Fibroblast of mammary gland (primary cell): ENCODE data around the gene CDC14B.
"Not testable (repeated sequence)": the region's sequence is repeated elsewhere in the genome, so short reads cannot be mapped to it uniquely, and the experiment has no call there.

ENCODE experiments used
- DNase-seq: peaks from one replicate; pipeline ENCODE4 v3.0.0-alpha.2; 2010; ENCODE audit warnings: low read depth
- H3K4me3 ChIP-seq: 2 replicates; pipeline ENCODE4 v1.5.1; 2011; ENCODE audit warnings: low read depth, mild to moderate bottlenecking, low read length, moderate library complexity; ENCODE audit not compliant: control insufficient read depth
- TF ChIP-seq, protein P1 (sequence below): conservative IDR thresholded peaks from 2 replicates; pipeline ENCODE4 v1.5.1; 2011; ENCODE audit warnings: low read depth, low read length, inconsistent platforms; ENCODE audit not compliant: control insufficient read depth, insufficient read depth

The CDC14B gene

GRCh38 chr9:96619491-96620180 is at the start of gene CDC14B:
TSS of gene CDC14B (minus strand) at chr9:96619843. CDS start at chr9:96619378, 465 bp downstream.
- TF ChIP-seq, protein P1, sequence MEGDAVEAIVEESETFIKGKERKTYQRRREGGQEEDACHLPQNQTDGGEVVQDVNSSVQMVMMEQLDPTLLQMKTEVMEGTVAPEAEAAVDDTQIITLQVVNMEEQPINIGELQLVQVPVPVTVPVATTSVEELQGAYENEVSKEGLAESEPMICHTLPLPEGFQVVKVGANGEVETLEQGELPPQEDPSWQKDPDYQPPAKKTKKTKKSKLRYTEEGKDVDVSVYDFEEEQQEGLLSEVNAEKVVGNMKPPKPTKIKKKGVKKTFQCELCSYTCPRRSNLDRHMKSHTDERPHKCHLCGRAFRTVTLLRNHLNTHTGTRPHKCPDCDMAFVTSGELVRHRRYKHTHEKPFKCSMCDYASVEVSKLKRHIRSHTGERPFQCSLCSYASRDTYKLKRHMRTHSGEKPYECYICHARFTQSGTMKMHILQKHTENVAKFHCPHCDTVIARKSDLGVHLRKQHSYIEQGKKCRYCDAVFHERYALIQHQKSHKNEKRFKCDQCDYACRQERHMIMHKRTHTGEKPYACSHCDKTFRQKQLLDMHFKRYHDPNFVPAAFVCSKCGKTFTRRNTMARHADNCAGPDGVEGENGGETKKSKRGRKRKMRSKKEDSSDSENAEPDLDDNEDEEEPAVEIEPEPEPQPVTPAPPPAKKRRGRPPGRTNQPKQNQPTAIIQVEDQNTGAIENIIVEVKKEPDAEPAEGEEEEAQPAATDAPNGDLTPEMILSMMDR: no peak
- peak; percentile 82 for DNase-seq
- H3K4me3 ChIP-seq: peak within 1 kb of the TSS; percentile 63

- TF ChIP-seq, protein P1: no peak
- no peak for DNase-seq
- H3K4me3 ChIP-seq: no peak overlapping the region
Measured at GRCh38 chr9:96668868-96669534, 49.4 kb upstream of the CDC14B start.

DNA sequence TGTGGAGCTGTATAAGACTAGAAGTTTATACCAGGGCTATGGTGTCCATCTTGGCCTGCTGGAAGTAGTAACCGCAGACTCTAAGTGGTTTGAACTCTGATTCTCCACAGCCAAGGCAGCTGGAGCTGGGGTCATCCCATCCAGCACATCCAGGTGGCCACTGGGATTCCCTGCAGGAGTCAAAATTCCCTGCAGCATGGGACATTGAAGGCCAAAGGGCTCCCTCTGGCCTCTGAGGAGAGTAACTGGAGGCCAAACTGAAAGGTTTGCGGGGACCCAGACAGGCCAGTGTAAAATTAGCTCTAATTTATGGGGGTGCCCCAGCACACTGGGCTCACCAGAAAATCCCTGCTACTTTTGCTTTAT is 47.7 kb upstream of the CDC14B start:
- H3K4me3 ChIP-seq: no peak overlapping the region
- TF ChIP-seq, protein P1: no peak
- no peak for DNase-seq

GRCh38 chr9:96666653-96667362 is 47.2 kb upstream of the CDC14B start:
- peak; percentile 86 for DNase-seq
- TF ChIP-seq, protein P1: peak; percentile 84
- not testable (repeated sequence) for H3K4me3 ChIP-seq

DNA sequence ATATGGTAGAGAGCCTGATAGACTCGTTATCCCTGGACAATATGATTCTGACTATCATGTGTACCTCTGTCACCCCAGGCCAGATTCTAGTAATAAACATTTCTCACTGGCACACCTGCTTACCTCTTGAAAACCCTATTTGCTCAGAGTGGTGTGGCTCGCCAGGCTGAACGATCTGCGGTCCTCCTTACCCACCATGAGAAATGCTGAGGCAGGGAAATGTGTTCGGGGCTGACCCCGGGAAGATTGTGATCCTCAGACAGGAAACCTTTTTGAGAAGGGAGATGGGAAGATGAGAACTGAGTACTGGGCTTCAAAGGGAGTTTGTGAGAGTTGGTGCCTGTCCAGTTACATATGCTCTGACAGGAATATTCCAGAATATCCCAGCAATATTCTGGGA is 46.1 kb upstream of the CDC14B start:
- TF ChIP-seq, protein P1: no peak
- no peak overlapping the region for H3K4me3 ChIP-seq
- DNase-seq: no peak

- no peak overlapping the region for H3K4me3 ChIP-seq
- TF ChIP-seq, protein P1: no peak
- DNase-seq: no peak
Measured at GRCh38 chr9:96663506-96664120, 44.0 kb upstream of the CDC14B start.
